A549 treated with DMSO at 1 μM for 4 hours (cell line): ENCODE results near the gene RASA4B. TPM values are rescaled to one million over a fixed set of nuclear protein-coding genes. Genes with fewer than 3 reads are reported as not detected.

ENCODE experiments used
- total RNA-seq: library from RNA; stranded (reverse); fragments of 200-300 nt; extraction: Qiagen RNA extraction; gene quantifications from 5 replicates; pipeline ENCODE4 v1.2.3, GENCODE V29; 2022; ENCODE audit warnings: low read depth

The RASA4B gene
- 1.4 to 1.9 TPM (median 1.7 TPM) in 5 replicates for total RNA-seq

GRCh38 chr7:102517550-102518147, at the start of gene RASA4B:
Gene RASA4B, minus strand, starts transcription at chr7:102517777. Its CDS starts 67 bp downstream, at chr7:102517710.

GRCh38 chr7:102550808-102551422, 33.3 kb upstream of the RASA4B start, which contains the start of gene SPDYE2:
Gene SPDYE2, plus strand, starts transcription at chr7:102551226. Its CDS starts 2,030 bp downstream, at chr7:102553256.

DNA sequence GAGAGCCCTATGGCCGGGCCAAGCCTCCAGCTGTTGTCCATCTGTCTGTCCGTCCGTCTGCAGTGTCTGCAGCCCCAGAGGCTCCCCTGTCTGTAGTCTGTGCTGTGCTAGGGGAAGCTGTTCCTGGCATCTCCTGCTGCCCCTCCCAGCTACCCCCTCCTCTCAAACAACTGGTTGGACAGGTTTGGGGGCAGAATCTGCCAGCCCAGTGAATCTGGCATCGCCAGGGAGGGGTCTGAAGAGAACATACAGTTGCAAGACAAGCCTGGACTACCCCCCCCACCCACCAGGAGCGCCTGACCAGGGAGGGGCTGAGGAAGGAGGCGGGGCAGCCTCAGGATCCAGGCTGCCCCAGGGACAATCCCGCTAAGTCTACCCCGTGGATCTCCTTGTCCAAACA, 26.0 kb upstream of the RASA4B start, which contains the start of gene UPK3BL2:
TSS of gene UPK3BL2 (minus strand) at position 101 of the 400 bp plus-strand sequence. CDS start at position 41, 60 bp downstream.

GRCh38 chr7:102478314-102479208, 39.0 kb downstream of the RASA4B start, which contains the start of gene POLR2J:
Gene POLR2J, minus strand, starts transcription at chr7:102478922. Its CDS starts 62 bp downstream, at chr7:102478860.

DNA sequence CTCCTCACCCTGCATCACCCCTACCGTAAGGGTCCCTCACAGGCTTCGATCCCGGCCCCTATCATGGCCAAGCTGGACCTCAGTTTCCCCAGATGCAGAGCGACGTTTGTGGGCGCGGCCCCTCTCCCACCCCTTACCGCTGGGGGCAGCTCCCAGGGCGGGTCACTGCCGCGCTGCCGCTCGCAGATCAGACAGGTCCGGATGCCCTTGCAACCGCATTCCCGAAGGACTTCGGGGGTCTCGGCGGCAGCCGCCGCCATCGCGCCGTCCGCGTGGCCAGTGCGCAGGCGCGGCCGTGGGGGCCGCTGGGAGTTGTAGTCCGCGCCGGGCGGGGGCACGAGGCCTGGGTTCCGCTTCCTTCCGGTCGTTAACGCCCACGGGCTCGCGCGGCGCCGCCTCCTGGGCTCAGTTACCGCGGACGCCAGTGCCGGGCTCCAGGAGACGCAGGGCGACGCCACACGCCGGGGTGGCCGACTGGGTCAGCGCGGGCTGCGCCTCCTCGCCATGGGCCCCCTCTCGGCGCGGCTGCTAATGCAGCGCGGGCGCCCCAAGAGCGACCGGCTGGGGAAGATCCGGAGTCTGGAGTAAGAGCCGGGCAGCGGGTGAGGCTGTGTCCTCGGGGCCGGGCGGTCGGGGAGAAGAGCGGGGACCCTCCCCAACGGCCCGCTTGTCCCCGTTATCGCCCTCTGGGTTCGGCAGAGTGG, 52.8 kb downstream of the RASA4B start, which contains the start of the genes ALKBH4 and LRWD1:
TSS of gene ALKBH4 (minus strand) at position 287 of the 704 bp plus-strand sequence. CDS start at position 260, 27 bp downstream.
TSS of gene LRWD1 (plus strand) at position 408 of the 704 bp plus-strand sequence. CDS start at position 505, 97 bp downstream.

GRCh38 chr7:102433219-102434038, 84.1 kb downstream of the RASA4B start, which contains the start of gene ORAI2:
Gene ORAI2, plus strand, starts transcription at chr7:102433575. Its CDS starts 5,382 bp downstream, at chr7:102438957.

Other genes with a start within 250 kb of the RASA4B start
- 1.9 to 3.6 TPM (median 3.1 TPM) in 5 replicates for gene SH2B2, start 230.9 kb downstream of the RASA4B start, total RNA-seq
- gene SPDYE6, start 161.3 kb downstream of the RASA4B start, total RNA-seq = not detected in 5 replicates
- 22.2 to 25.8 TPM (median 24.3 TPM) in 5 replicates for gene PRKRIP1, start 121.4 kb downstream of the RASA4B start, total RNA-seq
- gene ORAI2, start 84.2 kb downstream of the RASA4B start, total RNA-seq = 32.8 to 42.5 TPM (median 36.7 TPM) in 5 replicates
- 11.1 to 12.7 TPM (median 12.3 TPM) in 5 replicates for gene ALKBH4, start 52.9 kb downstream of the RASA4B start, total RNA-seq
- gene LRWD1, start 52.8 kb downstream of the RASA4B start, total RNA-seq = 21.3 to 35.3 TPM (median 30.8 TPM) in 5 replicates
- 97.2 to 129 TPM (median 106 TPM) in 5 replicates for gene POLR2J, start 38.9 kb downstream of the RASA4B start, total RNA-seq
- gene UPK3BL2, start 25.9 kb upstream of the RASA4B start, total RNA-seq = 1.1 to 3.8 TPM (median 3.1 TPM) in 5 replicates
- gene SPDYE2, start 33.4 kb upstream of the RASA4B start, total RNA-seq = 0.05 TPM in 1 of 5 replicates, not detected in the others
- 17.0 to 40.9 TPM (median 31.8 TPM) in 5 replicates for gene POLR2J3, start 54.8 kb upstream of the RASA4B start, total RNA-seq
- 2.2 to 2.9 TPM (median 2.6 TPM) in 5 replicates for gene RASA4, start 99.0 kb upstream of the RASA4B start, total RNA-seq
- 10.2 to 17.4 TPM (median 14.0 TPM) in 5 replicates for gene UPK3BL1, start 125.0 kb upstream of the RASA4B start, total RNA-seq
- 0.05 TPM in 1 of 5 replicates, not detected in the others for gene SPDYE2B, start 132.5 kb upstream of the RASA4B start, total RNA-seq
- 0.25 to 0.69 TPM (median 0.43 TPM) in 5 replicates for gene POLR2J2, start 153.9 kb upstream of the RASA4B start, total RNA-seq
- gene FAM185A, start 231.2 kb upstream of the RASA4B start, total RNA-seq = 4.9 to 8.3 TPM (median 7.2 TPM) in 5 replicates